Measurements from ENCODE around the gene CCDC40. TPM values are rescaled to one million over a fixed set of nuclear protein-coding genes. Genes with fewer than 3 reads are reported as not detected.

The CCDC40 gene
- total RNA-seq, 1 experiment from 2014 or later: 14.4 TPM

GRCh38 chr17:80012765-80013741 is 23.4 kb upstream of the CCDC40 start:
- in situ Hi-C loops (cut with HindIII; ENCODE audit: low sequenced_read_pairs): no loop called here
- DNase-seq (ENCODE audit: low spot score): no peak

GRCh38 chr17:80017226-80018010 is 19.0 kb upstream of the CCDC40 start:
- in situ Hi-C loops (cut with HindIII; ENCODE audit: low sequenced_read_pairs): no loop called here
- peak; percentile 97 for DNase-seq (ENCODE audit: low spot score)

- in situ Hi-C loops (cut with HindIII; ENCODE audit: low sequenced_read_pairs): no loop called here
- DNase-seq (ENCODE audit: low spot score): no peak
Observed at GRCh38 chr17:80018917-80019651, 17.4 kb upstream of the CCDC40 start.

GRCh38 chr17:80021600-80021999 is 14.8 kb upstream of the CCDC40 start:
- DNase-seq (ENCODE audit: low spot score): no peak
- in situ Hi-C loops (cut with HindIII; ENCODE audit: low sequenced_read_pairs): no loop called here

GRCh38 chr17:80023481-80024205 is 12.8 kb upstream of the CCDC40 start:
- in situ Hi-C loops (cut with HindIII; ENCODE audit: low sequenced_read_pairs): no loop called here
- DNase-seq (ENCODE audit: low spot score): peak; percentile 82

GRCh38 chr17:80024206-80024972 is 12.1 kb upstream of the CCDC40 start:
- no peak for DNase-seq (ENCODE audit: low spot score)
- in situ Hi-C loops (cut with HindIII; ENCODE audit: low sequenced_read_pairs): no loop called here

GRCh38 chr17:80025140-80025539 is 11.3 kb upstream of the CCDC40 start:
- in situ Hi-C loops (cut with HindIII; ENCODE audit: low sequenced_read_pairs): no loop called here
- no peak for DNase-seq (ENCODE audit: low spot score)

GRCh38 chr17:80025796-80026195 is 10.6 kb upstream of the CCDC40 start:
- in situ Hi-C loops (cut with HindIII; ENCODE audit: low sequenced_read_pairs): no loop called here

GRCh38 chr17:80026359-80027042 is 9.9 kb upstream of the CCDC40 start:
- in situ Hi-C loops (cut with HindIII; ENCODE audit: low sequenced_read_pairs): no loop called here
- DNase-seq (ENCODE audit: low spot score): peak; percentile 75

More at GRCh38 chr17:80025796-80026195, 10.6 kb upstream of the CCDC40 start:
- peak; percentile 36 for DNase-seq (ENCODE audit: low spot score)

- in situ Hi-C loops (cut with HindIII; ENCODE audit: low sequenced_read_pairs): no loop called here
- DNase-seq (ENCODE audit: low spot score): no peak
Observed at GRCh38 chr17:80027043-80027435, 9.4 kb upstream of the CCDC40 start.

- in situ Hi-C loops (cut with HindIII; ENCODE audit: low sequenced_read_pairs): no loop called here
- DNase-seq (ENCODE audit: low spot score): peak; percentile 84
Observed at GRCh38 chr17:80028030-80028429, 8.4 kb upstream of the CCDC40 start.

GRCh38 chr17:80029258-80029974 is 7.0 kb upstream of the CCDC40 start:
- in situ Hi-C loops (cut with HindIII; ENCODE audit: low sequenced_read_pairs): no loop called here
- DNase-seq (ENCODE audit: low spot score): no peak

GRCh38 chr17:80030730-80031410 is 5.6 kb upstream of the CCDC40 start:
- DNase-seq (ENCODE audit: low spot score): peak; percentile 95
- in situ Hi-C loops (cut with HindIII; ENCODE audit: low sequenced_read_pairs): no loop called here

GRCh38 chr17:80031691-80032430 is 4.6 kb upstream of the CCDC40 start:
- peak; percentile 57 for DNase-seq (ENCODE audit: low spot score)
- in situ Hi-C loops (cut with HindIII; ENCODE audit: low sequenced_read_pairs): no loop called here

- no peak for DNase-seq (ENCODE audit: low spot score)
- in situ Hi-C loops (cut with HindIII; ENCODE audit: low sequenced_read_pairs): no loop called here
Observed at GRCh38 chr17:80032614-80033171, 3.7 kb upstream of the CCDC40 start.

All from G401 (cell line).